Liver (tissue), 3 donors: ENCODE data around the gene LMTK2.

Source experiments
- FOXA1 ChIP-seq: IDR thresholded peaks from 2 replicates; pipeline ENCODE4 v1.6.1; 2016; ENCODE audit warnings: antibody characterized with exemption
- GABPA ChIP-seq, 2 donors: IDR thresholded peaks in 1 of 2; conservative IDR thresholded peaks in 1 of 2; 2 replicates each; pipeline ENCODE4 v1.6.1; 2016; ENCODE audit warnings: antibody characterized with exemption in 2 of 2, mild to moderate bottlenecking in 1 of 2, moderate library complexity in 1 of 2
- HNF4G ChIP-seq: IDR thresholded peaks from 2 replicates; pipeline ENCODE4 v1.6.1; 2016; ENCODE audit warnings: antibody characterized with exemption
- JUND ChIP-seq, 2 donors: IDR thresholded peaks; 2 replicates each; pipeline ENCODE4 v1.6.1; 2016; ENCODE audit warnings: antibody characterized with exemption in 2 of 2
- RAD21 ChIP-seq, 2 donors: IDR thresholded peaks; 2 replicates each; pipeline ENCODE4 v1.6.1; 2016; ENCODE audit warnings: antibody characterized with exemption in 2 of 2, mild to moderate bottlenecking in 2 of 2
- SP1 ChIP-seq: IDR thresholded peaks from 2 replicates; pipeline ENCODE4 v1.6.1; 2018; ENCODE audit warnings: antibody characterized with exemption, mild to moderate bottlenecking
- TAF1 ChIP-seq: conservative IDR thresholded peaks from 2 replicates; pipeline ENCODE4 v1.6.1; 2016; ENCODE audit warnings: antibody characterized with exemption, mild to moderate bottlenecking
- YY1 ChIP-seq: IDR thresholded peaks from 2 replicates; pipeline ENCODE4 v1.6.1; 2016; ENCODE audit warnings: antibody characterized with exemption, mild to moderate bottlenecking
- TF ChIP-seq, protein P1 (sequence below): fragments of 150-350 bp; IDR thresholded peaks from 2 replicates; pipeline ENCODE4 v1.5.1; 2017; ENCODE audit warnings: improper control_type of control experiment, low read depth, low read length; ENCODE audit not compliant: missing input control
- TF ChIP-seq, protein P2 (sequence below): IDR thresholded peaks from 2 replicates; pipeline ENCODE4 v1.6.1; 2016; ENCODE audit warnings: antibody characterized with exemption, mild to moderate bottlenecking
- TF ChIP-seq, protein P3 (sequence below): IDR thresholded peaks from 2 replicates; pipeline ENCODE4 v1.6.1; 2016; ENCODE audit warnings: antibody characterized with exemption
- TF ChIP-seq, protein P4 (sequence below): IDR thresholded peaks from 2 replicates; pipeline ENCODE4 v1.6.1; 2016; ENCODE audit warnings: antibody characterized with exemption
- TF ChIP-seq, protein P5 (sequence below): IDR thresholded peaks from 2 replicates; pipeline ENCODE4 v1.6.1; 2016; ENCODE audit warnings: antibody characterized with exemption
- donor health status: healthy.
- donor health status: healthy.

DNA sequence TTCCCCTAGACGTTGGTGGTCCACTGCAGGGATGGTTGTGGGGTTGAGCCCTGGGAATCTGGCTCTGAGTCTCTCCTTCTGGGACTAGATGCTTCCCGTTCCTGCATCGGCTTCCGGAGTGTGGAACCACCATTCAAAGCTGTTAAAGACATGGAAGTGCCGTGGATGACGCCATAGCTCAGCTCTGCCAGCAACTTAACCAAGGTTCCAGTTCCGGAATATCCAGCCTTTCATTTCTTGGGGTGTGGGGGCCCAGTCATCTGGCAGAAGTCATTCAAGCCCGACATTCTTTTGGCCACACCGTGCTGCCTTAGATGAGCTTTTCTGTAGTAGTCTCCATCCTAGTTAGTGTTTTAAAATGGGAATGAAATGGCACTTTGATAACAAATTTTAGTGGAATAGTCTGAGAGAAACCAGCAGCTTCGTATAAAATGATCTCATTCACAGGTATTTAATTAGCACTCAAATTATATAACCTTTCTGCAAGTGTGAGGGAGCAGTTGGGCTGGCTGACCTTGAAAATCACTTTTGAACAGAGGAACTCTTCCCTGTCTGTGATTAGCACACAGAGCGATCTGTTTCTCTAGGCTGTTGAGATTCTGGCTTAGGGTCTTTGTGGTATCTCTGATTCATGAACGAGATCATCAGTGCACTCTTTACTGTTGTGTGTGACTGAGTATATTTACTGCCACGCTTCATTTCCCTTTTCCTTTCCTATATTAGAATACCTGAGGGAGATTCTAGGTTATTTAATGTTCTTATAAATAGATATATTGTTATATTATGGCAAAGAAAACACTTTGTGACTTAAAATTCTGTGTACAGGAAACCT lies 19.9 kb downstream of the LMTK2 start:
- TF ChIP-seq, protein P1, sequence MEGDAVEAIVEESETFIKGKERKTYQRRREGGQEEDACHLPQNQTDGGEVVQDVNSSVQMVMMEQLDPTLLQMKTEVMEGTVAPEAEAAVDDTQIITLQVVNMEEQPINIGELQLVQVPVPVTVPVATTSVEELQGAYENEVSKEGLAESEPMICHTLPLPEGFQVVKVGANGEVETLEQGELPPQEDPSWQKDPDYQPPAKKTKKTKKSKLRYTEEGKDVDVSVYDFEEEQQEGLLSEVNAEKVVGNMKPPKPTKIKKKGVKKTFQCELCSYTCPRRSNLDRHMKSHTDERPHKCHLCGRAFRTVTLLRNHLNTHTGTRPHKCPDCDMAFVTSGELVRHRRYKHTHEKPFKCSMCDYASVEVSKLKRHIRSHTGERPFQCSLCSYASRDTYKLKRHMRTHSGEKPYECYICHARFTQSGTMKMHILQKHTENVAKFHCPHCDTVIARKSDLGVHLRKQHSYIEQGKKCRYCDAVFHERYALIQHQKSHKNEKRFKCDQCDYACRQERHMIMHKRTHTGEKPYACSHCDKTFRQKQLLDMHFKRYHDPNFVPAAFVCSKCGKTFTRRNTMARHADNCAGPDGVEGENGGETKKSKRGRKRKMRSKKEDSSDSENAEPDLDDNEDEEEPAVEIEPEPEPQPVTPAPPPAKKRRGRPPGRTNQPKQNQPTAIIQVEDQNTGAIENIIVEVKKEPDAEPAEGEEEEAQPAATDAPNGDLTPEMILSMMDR = no peak
- TF ChIP-seq GABPA (IDR thresholded peaks at IDR 0.05 in 1 of 2, conservative IDR thresholded peaks at IDR 0.05 in 1 of 2) = no peak
- TF ChIP-seq RAD21 (IDR thresholded peaks at IDR 0.05) = no peak
- TF ChIP-seq, protein P2, sequence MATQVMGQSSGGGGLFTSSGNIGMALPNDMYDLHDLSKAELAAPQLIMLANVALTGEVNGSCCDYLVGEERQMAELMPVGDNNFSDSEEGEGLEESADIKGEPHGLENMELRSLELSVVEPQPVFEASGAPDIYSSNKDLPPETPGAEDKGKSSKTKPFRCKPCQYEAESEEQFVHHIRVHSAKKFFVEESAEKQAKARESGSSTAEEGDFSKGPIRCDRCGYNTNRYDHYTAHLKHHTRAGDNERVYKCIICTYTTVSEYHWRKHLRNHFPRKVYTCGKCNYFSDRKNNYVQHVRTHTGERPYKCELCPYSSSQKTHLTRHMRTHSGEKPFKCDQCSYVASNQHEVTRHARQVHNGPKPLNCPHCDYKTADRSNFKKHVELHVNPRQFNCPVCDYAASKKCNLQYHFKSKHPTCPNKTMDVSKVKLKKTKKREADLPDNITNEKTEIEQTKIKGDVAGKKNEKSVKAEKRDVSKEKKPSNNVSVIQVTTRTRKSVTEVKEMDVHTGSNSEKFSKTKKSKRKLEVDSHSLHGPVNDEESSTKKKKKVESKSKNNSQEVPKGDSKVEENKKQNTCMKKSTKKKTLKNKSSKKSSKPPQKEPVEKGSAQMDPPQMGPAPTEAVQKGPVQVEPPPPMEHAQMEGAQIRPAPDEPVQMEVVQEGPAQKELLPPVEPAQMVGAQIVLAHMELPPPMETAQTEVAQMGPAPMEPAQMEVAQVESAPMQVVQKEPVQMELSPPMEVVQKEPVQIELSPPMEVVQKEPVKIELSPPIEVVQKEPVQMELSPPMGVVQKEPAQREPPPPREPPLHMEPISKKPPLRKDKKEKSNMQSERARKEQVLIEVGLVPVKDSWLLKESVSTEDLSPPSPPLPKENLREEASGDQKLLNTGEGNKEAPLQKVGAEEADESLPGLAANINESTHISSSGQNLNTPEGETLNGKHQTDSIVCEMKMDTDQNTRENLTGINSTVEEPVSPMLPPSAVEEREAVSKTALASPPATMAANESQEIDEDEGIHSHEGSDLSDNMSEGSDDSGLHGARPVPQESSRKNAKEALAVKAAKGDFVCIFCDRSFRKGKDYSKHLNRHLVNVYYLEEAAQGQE = no peak
- TF ChIP-seq, protein P3, sequence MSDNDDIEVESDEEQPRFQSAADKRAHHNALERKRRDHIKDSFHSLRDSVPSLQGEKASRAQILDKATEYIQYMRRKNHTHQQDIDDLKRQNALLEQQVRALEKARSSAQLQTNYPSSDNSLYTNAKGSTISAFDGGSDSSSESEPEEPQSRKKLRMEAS = no peak
- TF ChIP-seq FOXA1 = no peak
- TF ChIP-seq TAF1 = no peak
- TF ChIP-seq YY1 = no peak
- TF ChIP-seq, protein P4, sequence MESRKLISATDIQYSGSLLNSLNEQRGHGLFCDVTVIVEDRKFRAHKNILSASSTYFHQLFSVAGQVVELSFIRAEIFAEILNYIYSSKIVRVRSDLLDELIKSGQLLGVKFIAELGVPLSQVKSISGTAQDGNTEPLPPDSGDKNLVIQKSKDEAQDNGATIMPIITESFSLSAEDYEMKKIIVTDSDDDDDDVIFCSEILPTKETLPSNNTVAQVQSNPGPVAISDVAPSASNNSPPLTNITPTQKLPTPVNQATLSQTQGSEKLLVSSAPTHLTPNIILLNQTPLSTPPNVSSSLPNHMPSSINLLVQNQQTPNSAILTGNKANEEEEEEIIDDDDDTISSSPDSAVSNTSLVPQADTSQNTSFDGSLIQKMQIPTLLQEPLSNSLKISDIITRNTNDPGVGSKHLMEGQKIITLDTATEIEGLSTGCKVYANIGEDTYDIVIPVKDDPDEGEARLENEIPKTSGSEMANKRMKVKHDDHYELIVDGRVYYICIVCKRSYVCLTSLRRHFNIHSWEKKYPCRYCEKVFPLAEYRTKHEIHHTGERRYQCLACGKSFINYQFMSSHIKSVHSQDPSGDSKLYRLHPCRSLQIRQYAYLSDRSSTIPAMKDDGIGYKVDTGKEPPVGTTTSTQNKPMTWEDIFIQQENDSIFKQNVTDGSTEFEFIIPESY = no peak
- TF ChIP-seq, protein P5, sequence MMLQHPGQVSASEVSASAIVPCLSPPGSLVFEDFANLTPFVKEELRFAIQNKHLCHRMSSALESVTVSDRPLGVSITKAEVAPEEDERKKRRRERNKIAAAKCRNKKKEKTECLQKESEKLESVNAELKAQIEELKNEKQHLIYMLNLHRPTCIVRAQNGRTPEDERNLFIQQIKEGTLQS = no peak
- TF ChIP-seq HNF4G = no peak
- TF ChIP-seq JUND (IDR thresholded peaks at IDR 0.05) = no peak
- no peak for TF ChIP-seq SP1
